ENCODE results near the gene OR8B3.

The OR8B3 gene

GRCh38 chr11:124346311-124346955, 52.4 kb downstream of the OR8B3 start:
- DNase-seq, result no peak

All from NCI-H1436 (cell line).